Thyroid gland (tissue), 4 donors: ENCODE data around the gene PHF21B. TPM values are rescaled to one million over a fixed set of nuclear protein-coding genes. Genes with fewer than 3 reads are reported as not detected.

ENCODE experiments used
- DNase-seq, 2 donors: peaks; one replicate each; pipeline ENCODE4 v3.0.0-alpha.2; 2019
- H3K27ac ChIP-seq, 3 donors: fragments of 200-600 bp; sonication (generic); 1 replicate in 2 of 3; 2 replicates in 1 of 3; pipeline ENCODE4 v1.5.1; 2016 to 2019; ENCODE audit warnings: mild to moderate bottlenecking in 1 of 3, moderate library complexity in 1 of 3
- H3K27me3 ChIP-seq: fragments of 200-600 bp; sonication (generic); one replicate; pipeline ENCODE4 v1.5.1; 2019
- H3K36me3 ChIP-seq, 2 donors: fragments of 200-600 bp; sonication (generic); one replicate each; pipeline ENCODE4 v1.5.1; 2016 to 2019
- H3K4me1 ChIP-seq, 2 donors: fragments of 200-600 bp; sonication (generic); one replicate each; pipeline ENCODE4 v1.5.1; 2017 to 2019
- H3K4me3 ChIP-seq, 3 donors: fragments of 200-600 bp; sonication (generic); replicated peaks in 1 of 3; 1 replicate in 2 of 3; 2 replicates in 1 of 3; pipeline ENCODE4 v1.5.1; 2016; ENCODE audit warnings: mild to moderate bottlenecking in 1 of 3
- H3K9me3 ChIP-seq: fragments of 200-600 bp; sonication (generic); one replicate; pipeline ENCODE4 v1.5.1; 2017
- CTCF ChIP-seq, 6 experiments: fragments of 200-600 bp in 3 of 6; fragments of 450-650 bp in 3 of 6; sonication (generic) in 3 of 6; IDR thresholded peaks; one replicate each; pipeline ENCODE4 v1.5.1; 2016 to 2019; ENCODE audit warnings: antibody characterized with exemption in 6 of 6, mild to moderate bottlenecking in 2 of 6, inconsistent platforms in 1 of 6, moderate library complexity in 1 of 6
- POLR2A ChIP-seq, 2 donors: fragments of 450-650 bp; IDR thresholded peaks; one replicate each; pipeline ENCODE4 v1.6.1; 2017; ENCODE audit warnings: antibody characterized with exemption in 2 of 2, mild to moderate bottlenecking in 2 of 2, moderate library complexity in 1 of 2
- WGBS, 2 donors: methylation state at CpG; one replicate each; pipeline ENCODE4 v1.1.5; 2017; 5-methylcytosine and 5-hydroxymethylcytosine counted together
- intact Hi-C: fragments of 100-400 bp; cut with DNase I; formaldehyde crosslinking; loops from one replicate; pipeline ENCODE4 v1.15.1; 2023
- total RNA-seq, 4 donors: library from RNA; depleted of rRNA; stranded (reverse); fragments of >200 nt; gene quantifications; one replicate each; pipeline ENCODE4 v1.2.3, GENCODE V29; 2016

PHF21B gene
- total RNA-seq, 4 donors from 2014 or later, result 0.33 to 8.9 (median 2.2) TPM

GRCh38 chr22:44845191-44845590 is 164.6 kb downstream of the PHF21B start:
- H3K4me3 ChIP-seq, result no peak overlapping the region
- no peaks in the 10 kb centered on the region for H3K9me3 ChIP-seq
- WGBS, 2 donors, result 95% methylated on average over 4 to 8 of the region's 8 CpGs
- no peaks in the 10 kb centered on the region for H3K36me3 ChIP-seq
- no peak for TF ChIP-seq CTCF (IDR thresholded peaks at IDR 0.05)
- no peak for TF ChIP-seq POLR2A (IDR thresholded peaks at IDR 0.05)
- no peak overlapping the region for H3K27ac ChIP-seq
- H3K27me3 ChIP-seq, result no peaks in the 10 kb centered on the region
- intact Hi-C loops, result no loop called here
- no peaks in the 10 kb centered on the region for H3K4me1 ChIP-seq
- no peak for DNase-seq

- Histone ChIP-seq H3K4me1 (no peaks in the 10 kb centered on the region), H3K4me3 (no peak overlapping the region), H3K36me3 (no peaks in the 10 kb centered on the region), H3K27ac (no peak overlapping the region), H3K9me3 (no peaks in the 10 kb centered on the region), H3K27me3 (no peaks in the 10 kb centered on the region)
- no peak for TF ChIP-seq POLR2A (IDR thresholded peaks at IDR 0.05)
- TF ChIP-seq CTCF (IDR thresholded peaks at IDR 0.05), result no peak
- 85 to 87% methylated on average over 6 to 7 of the region's 7 CpGs for WGBS, 2 donors
- intact Hi-C loops, result no loop called here
- DNase-seq, result no peak
Observed at GRCh38 chr22:44842417-44842816, 167.4 kb downstream of the PHF21B start.

GRCh38 chr22:44840611-44841322 is 169.0 kb downstream of the PHF21B start:
- Histone ChIP-seq H3K27me3 (no peaks in the 10 kb centered on the region), H3K4me1 (no peaks in the 10 kb centered on the region), H3K9me3 (no peaks in the 10 kb centered on the region), H3K4me3 (no peak overlapping the region), H3K36me3 (no peaks in the 10 kb centered on the region), H3K27ac (no peak overlapping the region)
- 86 to 89% methylated on average over 23 to 28 of the region's 30 CpGs for WGBS, 2 donors
- TF ChIP-seq CTCF (IDR thresholded peaks at IDR 0.05), result no peak
- no peak for TF ChIP-seq POLR2A (IDR thresholded peaks at IDR 0.05)
- DNase-seq, result no peak
- intact Hi-C loops, result no loop called here

GRCh38 chr22:44839721-44840120 is 170.1 kb downstream of the PHF21B start:
- Histone ChIP-seq H3K4me1 (no peaks in the 10 kb centered on the region), H3K9me3 (no peaks in the 10 kb centered on the region), H3K4me3 (no peak overlapping the region), H3K27ac (no peak overlapping the region), H3K27me3 (no peaks in the 10 kb centered on the region), H3K36me3 (no peaks in the 10 kb centered on the region)
- no peak for DNase-seq
- TF ChIP-seq CTCF (IDR thresholded peaks at IDR 0.05) (no peak), POLR2A (IDR thresholded peaks at IDR 0.05) (no peak)
- intact Hi-C loops, result no loop called here
- 88 to 90% methylated on average over 13 of the region's 13 CpGs for WGBS, 2 donors

- TF ChIP-seq CTCF (IDR thresholded peaks at IDR 0.05) (no peak), POLR2A (IDR thresholded peaks at IDR 0.05) (no peak)
- WGBS, 2 donors, result 78 to 85% methylated on average over 7 of the region's 7 CpGs
- Histone ChIP-seq H3K27ac (no peak overlapping the region), H3K36me3 (no peaks in the 10 kb centered on the region), H3K4me3 (no peak overlapping the region), H3K4me1 (no peaks in the 10 kb centered on the region), H3K9me3 (no peaks in the 10 kb centered on the region), H3K27me3 (no peaks in the 10 kb centered on the region)
- intact Hi-C loops, result no loop called here
- no peak for DNase-seq
Observed at GRCh38 chr22:44839061-44839460, 170.7 kb downstream of the PHF21B start.
